ENCODE data around the gene PTPRCAP. TPM values are rescaled to one million over a fixed set of nuclear protein-coding genes. Genes with fewer than 3 reads are reported as not detected.

PTPRCAP gene
- polyA plus RNA-seq, 1 of the 3 experiments (the other 2 are of a cell fraction), result 1.4 TPM

DNA sequence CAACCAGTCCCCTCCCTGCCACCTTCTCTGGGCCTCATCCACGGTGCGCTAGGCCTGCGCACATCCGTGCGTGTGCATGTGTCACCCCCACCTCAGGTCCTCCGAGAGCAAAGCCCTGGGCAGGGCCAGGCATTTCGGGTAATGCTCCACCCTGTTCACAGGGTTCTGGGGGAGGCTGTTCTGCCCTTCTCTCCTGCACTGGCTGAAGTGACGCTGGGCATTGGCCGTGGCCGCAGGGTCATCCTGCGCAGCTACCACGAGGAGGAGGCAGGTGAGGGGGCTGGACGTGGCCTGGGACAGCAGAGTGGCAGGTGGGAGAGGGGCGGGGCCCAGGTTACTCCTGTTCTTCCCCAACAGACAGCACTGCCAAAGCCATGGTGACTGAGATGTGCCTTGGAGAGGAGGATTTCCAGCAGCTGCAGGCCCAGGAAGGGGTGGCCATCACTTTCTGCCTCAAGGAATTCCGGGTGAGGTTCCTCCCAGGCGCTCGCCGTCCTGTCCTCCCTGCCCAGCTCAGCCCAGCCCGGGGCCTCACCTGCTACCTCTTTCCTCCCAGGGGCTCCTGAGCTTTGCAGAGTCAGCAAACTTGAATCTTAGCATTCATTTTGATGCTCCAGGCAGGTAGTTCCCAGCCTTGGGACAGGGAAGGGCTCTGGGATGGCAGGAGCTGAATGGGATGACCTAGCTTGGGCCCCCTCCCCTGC lies 41.8 kb downstream of the PTPRCAP start:
- TF ChIP-seq EP300 (IDR thresholded peaks at IDR 0.05; ENCODE audit: borderline replicate concordance in 1 of 2, low read depth in 1 of 2, low read length in 1 of 2) (no peak), JUND (IDR thresholded peaks at IDR 0.05) (no peak), MXI1 (IDR thresholded peaks at IDR 0.05; ENCODE audit: low read depth, low read length) (no peak)
- Histone ChIP-seq H3K27me3 (ENCODE audit: insufficient read depth) (no peaks in the 10 kb centered on the region), H3F3A (replicated peaks; ENCODE audit: insufficient read depth) (peaks cover 11% of the 10 kb centered on the region), H3K4me1 (ENCODE audit: control insufficient read depth in 1 of 2, insufficient read depth in 2 of 2, low read depth in 1 of 2, low read length in 1 of 2) (peaks cover 6 to 24% of the 10 kb centered on the region in 2 experiments; a peak in 2 of 4 replicates), H3K79me2 (ENCODE audit: insufficient read depth) (peaks cover 34% of the 10 kb centered on the region), H3K36me3 (replicated peaks in 1 of 2; ENCODE audit: control insufficient read depth in 1 of 2, insufficient read depth in 2 of 2, low read length in 1 of 2) (peaks cover 8 to 22% of the 10 kb centered on the region in 2 experiments), H3K9ac (no peak overlapping the region), H3K9me3 (no peaks in the 10 kb centered on the region), H3K4me2 (no peak overlapping the region), H4K20me1 (ENCODE audit: insufficient read depth) (peaks cover 13% of the 10 kb centered on the region), H3K4me3 (ENCODE audit: low read depth in 2 of 2, low read length in 1 of 2) (no peak overlapping the region), H3K9me2 (no peaks in the 10 kb centered on the region), H2AFZ (ENCODE audit: low read depth) (no peak overlapping the region), H3K27ac (ENCODE audit: low read depth in 2 of 2, low read length in 1 of 2) (no peak overlapping the region)
- POLR2A ChIA-PET, result interaction anchor here (1.1 kb wide), 1 partner anchor 25 kb away, joined by 3 read pairs; no protein-coding TSS in a partner anchor
- DNase-seq, result no peak
- WGBS (ENCODE audit: low lambda C conversion rate), result 98% methylated on average over 10 of the region's 19 CpGs
- CTCF ChIA-PET, result interaction anchor here (1.2 to 4.9 kb wide), 3 partner anchors 13 to 74 kb away, joined by 3 to 29 read pairs (median 5); partner anchors contain the start of gene TMEM134

GRCh38 chr11:67393990-67394389 lies 43.5 kb downstream of the PTPRCAP start:
- CTCF ChIA-PET, result interaction anchor here (2.5 kb wide), 1 partner anchor 11 kb away, joined by 6 read pairs; no protein-coding TSS in a partner anchor
- TF ChIP-seq USF1 (IDR thresholded peaks at IDR 0.05; ENCODE audit: borderline replicate concordance, low read depth) (no peak), YY1 (IDR thresholded peaks at IDR 0.05; ENCODE audit: low read depth) (no peak), TEAD4 (IDR thresholded peaks at IDR 0.05; ENCODE audit: borderline replicate concordance, insufficient read depth) (no peak), POLR2AphosphoS5 (IDR thresholded peaks at IDR 0.05; ENCODE audit: low read depth, low read length) (no peak), SMC3 (IDR thresholded peaks at IDR 0.05; ENCODE audit: low read depth, low read length) (no peak), EZH2phosphoT487 (IDR thresholded peaks at IDR 0.05; ENCODE audit: borderline replicate concordance, low read depth) (no peak), GABPA (IDR thresholded peaks at IDR 0.05; ENCODE audit: low read depth) (no peak), IRF3 (IDR thresholded peaks at IDR 0.05; ENCODE audit: low read depth, low read length) (no peak), GATA2 (CRISPR knock-in tag; IDR thresholded peaks at IDR 0.05) (no peak), RXRA (IDR thresholded peaks at IDR 0.05; ENCODE audit: borderline replicate concordance, low read depth) (no peak), SIN3A (IDR thresholded peaks at IDR 0.05; ENCODE audit: borderline replicate concordance, low read depth, low read length) (no peak), NFIC (IDR thresholded peaks at IDR 0.05; ENCODE audit: borderline replicate concordance) (no peak), FOXM1 (IDR thresholded peaks at IDR 0.05; ENCODE audit: low read depth) (no peak), CTCF (IDR thresholded peaks at IDR 0.05) (no peak), FOXJ3 (CRISPR knock-in tag; IDR thresholded peaks at IDR 0.05) (no peak)
- TF ChIP-seq, protein P1, sequence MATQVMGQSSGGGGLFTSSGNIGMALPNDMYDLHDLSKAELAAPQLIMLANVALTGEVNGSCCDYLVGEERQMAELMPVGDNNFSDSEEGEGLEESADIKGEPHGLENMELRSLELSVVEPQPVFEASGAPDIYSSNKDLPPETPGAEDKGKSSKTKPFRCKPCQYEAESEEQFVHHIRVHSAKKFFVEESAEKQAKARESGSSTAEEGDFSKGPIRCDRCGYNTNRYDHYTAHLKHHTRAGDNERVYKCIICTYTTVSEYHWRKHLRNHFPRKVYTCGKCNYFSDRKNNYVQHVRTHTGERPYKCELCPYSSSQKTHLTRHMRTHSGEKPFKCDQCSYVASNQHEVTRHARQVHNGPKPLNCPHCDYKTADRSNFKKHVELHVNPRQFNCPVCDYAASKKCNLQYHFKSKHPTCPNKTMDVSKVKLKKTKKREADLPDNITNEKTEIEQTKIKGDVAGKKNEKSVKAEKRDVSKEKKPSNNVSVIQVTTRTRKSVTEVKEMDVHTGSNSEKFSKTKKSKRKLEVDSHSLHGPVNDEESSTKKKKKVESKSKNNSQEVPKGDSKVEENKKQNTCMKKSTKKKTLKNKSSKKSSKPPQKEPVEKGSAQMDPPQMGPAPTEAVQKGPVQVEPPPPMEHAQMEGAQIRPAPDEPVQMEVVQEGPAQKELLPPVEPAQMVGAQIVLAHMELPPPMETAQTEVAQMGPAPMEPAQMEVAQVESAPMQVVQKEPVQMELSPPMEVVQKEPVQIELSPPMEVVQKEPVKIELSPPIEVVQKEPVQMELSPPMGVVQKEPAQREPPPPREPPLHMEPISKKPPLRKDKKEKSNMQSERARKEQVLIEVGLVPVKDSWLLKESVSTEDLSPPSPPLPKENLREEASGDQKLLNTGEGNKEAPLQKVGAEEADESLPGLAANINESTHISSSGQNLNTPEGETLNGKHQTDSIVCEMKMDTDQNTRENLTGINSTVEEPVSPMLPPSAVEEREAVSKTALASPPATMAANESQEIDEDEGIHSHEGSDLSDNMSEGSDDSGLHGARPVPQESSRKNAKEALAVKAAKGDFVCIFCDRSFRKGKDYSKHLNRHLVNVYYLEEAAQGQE (IDR thresholded peaks at IDR 0.05; ENCODE audit: low read depth, low read length), result no peak
- TF ChIP-seq, protein P2, sequence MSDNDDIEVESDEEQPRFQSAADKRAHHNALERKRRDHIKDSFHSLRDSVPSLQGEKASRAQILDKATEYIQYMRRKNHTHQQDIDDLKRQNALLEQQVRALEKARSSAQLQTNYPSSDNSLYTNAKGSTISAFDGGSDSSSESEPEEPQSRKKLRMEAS (IDR thresholded peaks at IDR 0.05; ENCODE audit: low read depth), result no peak

More at GRCh38 chr11:67393990-67394389, 43.5 kb downstream of the PTPRCAP start:
- Histone ChIP-seq H4K20me1 (ENCODE audit: insufficient read depth) (no peaks in the 10 kb centered on the region), H3K4me1 (ENCODE audit: control insufficient read depth in 1 of 2, insufficient read depth in 2 of 2, low read depth in 1 of 2, low read length in 1 of 2) (peaks cover 0 to 13% of the 10 kb centered on the region in 2 experiments; a peak in 1 of 4 replicates), H3K27me3 (ENCODE audit: insufficient read depth) (no peaks in the 10 kb centered on the region), H2AFZ (ENCODE audit: low read depth) (no peak overlapping the region), H3F3A (replicated peaks; ENCODE audit: insufficient read depth) (peaks cover 12% of the 10 kb centered on the region), H3K9me2 (no peaks in the 10 kb centered on the region), H3K9me3 (no peaks in the 10 kb centered on the region), H3K9ac (no peak overlapping the region), H3K4me2 (no peak overlapping the region), H3K4me3 (ENCODE audit: low read depth in 2 of 2, low read length in 1 of 2) (no peak overlapping the region), H3K27ac (ENCODE audit: low read depth in 2 of 2, low read length in 1 of 2) (no peak overlapping the region), H3K79me2 (ENCODE audit: insufficient read depth) (peaks cover 23% of the 10 kb centered on the region), H3K36me3 (replicated peaks in 1 of 2; ENCODE audit: control insufficient read depth in 1 of 2, insufficient read depth in 2 of 2, low read length in 1 of 2) (peaks cover 8 to 18% of the 10 kb centered on the region in 2 experiments)
- 70% methylated on average over 4 of the region's 5 CpGs for WGBS (ENCODE audit: low lambda C conversion rate)
- DNase-seq, result no peak
- POLR2A ChIA-PET, result no interaction called here
